Measurements from ENCODE around the gene CROCC. TPM values are rescaled to one million over a fixed set of nuclear protein-coding genes. Genes with fewer than 3 reads are reported as not detected.
"Not testable (repeated sequence)": the region's sequence is repeated elsewhere in the genome, so short reads cannot be mapped to it uniquely, and the experiment has no call there.

CROCC gene
- total and polyA plus RNA-seq, 4 donors, result 10.5 to 68.7 (median 26.4) TPM

- Histone ChIP-seq H3K36me3 (ENCODE audit: control insufficient read depth in 1 of 2, insufficient read depth in 2 of 2, low read length in 1 of 2) (no peaks in the 10 kb centered on the region), H3K9me3 (ENCODE audit: control insufficient read depth, low read length) (no peaks in the 10 kb centered on the region), H3K27ac (ENCODE audit: low read depth in 1 of 2, low read length in 2 of 2) (no peak overlapping the region), H3K4me3 (ENCODE audit: low read length in 2 of 2) (no peak overlapping the region), H3K4me1 (ENCODE audit: control insufficient read depth in 1 of 2, insufficient read depth in 2 of 2, low read length in 2 of 2) (no peaks in the 10 kb centered on the region), H3K27me3 (ENCODE audit: control insufficient read depth in 1 of 2, insufficient read depth in 2 of 2, low read length in 1 of 2) (no peaks in the 10 kb centered on the region)
- peak; percentile 28 for ATAC-seq (ENCODE audit: low FRiP score)
- WGBS, 2 donors, result 48 to 49% methylated on average over 36 of the region's 36 CpGs
- DNase-seq, result peak in 1 of 2 donors; percentile 77
- intact Hi-C loops (cut with DNase I), result no loop called here
These were observed 8.4 kb upstream of the CROCC start for GRCh38 chr1:16913181-16913832.

- Histone ChIP-seq H3K4me3 (ENCODE audit: low read length in 2 of 2) (peak overlapping the region; percentile 47 to 81), H3K27ac (ENCODE audit: low read depth in 1 of 2, low read length in 2 of 2) (peak overlapping the region in 1 of 2 donors; percentile 48), H3K4me1 (ENCODE audit: control insufficient read depth in 1 of 2, insufficient read depth in 2 of 2, low read length in 2 of 2) (no peaks in the 10 kb centered on the region), H3K9me3 (ENCODE audit: control insufficient read depth, low read length) (no peaks in the 10 kb centered on the region), H3K27me3 (ENCODE audit: control insufficient read depth in 1 of 2, insufficient read depth in 2 of 2, low read length in 1 of 2) (no peaks in the 10 kb centered on the region), H3K36me3 (ENCODE audit: control insufficient read depth in 1 of 2, insufficient read depth in 2 of 2, low read length in 1 of 2) (no peaks in the 10 kb centered on the region)
- DNase-seq (peak; percentile 93 to 98), ATAC-seq (ENCODE audit: low FRiP score) (peak; percentile 97)
- WGBS, 2 donors, result 0% methylated on average over 99 to 109 of the region's 109 CpGs
- intact Hi-C loops (cut with DNase I), result no loop called here
These were observed 7.7 kb upstream of the CROCC start for GRCh38 chr1:16913833-16914662.

GRCh38 chr1:16914928-16915626 is 6.7 kb upstream of the CROCC start:
- H3K27ac ChIP-seq (ENCODE audit: low read depth in 1 of 2, low read length in 2 of 2); H3K27me3 ChIP-seq (ENCODE audit: control insufficient read depth in 1 of 2, insufficient read depth in 2 of 2, low read length in 1 of 2); H3K4me3 ChIP-seq (ENCODE audit: low read length in 2 of 2); ATAC-seq (ENCODE audit: low FRiP score); H3K9me3 ChIP-seq (ENCODE audit: control insufficient read depth, low read length); H3K4me1 ChIP-seq (ENCODE audit: control insufficient read depth in 1 of 2, insufficient read depth in 2 of 2, low read length in 2 of 2); intact Hi-C loops (cut with DNase I); H3K36me3 ChIP-seq (ENCODE audit: control insufficient read depth in 1 of 2, insufficient read depth in 2 of 2, low read length in 1 of 2): not testable (repeated sequence)
- peak in 1 of 2 donors; percentile 73 for DNase-seq
- 46 to 51% methylated on average over 15 of the region's 15 CpGs for WGBS, 2 donors

- peak in 1 of 2 donors; percentile 56 for DNase-seq
- H3K36me3 ChIP-seq (ENCODE audit: control insufficient read depth in 1 of 2, insufficient read depth in 2 of 2, low read length in 1 of 2), result no peaks in the 10 kb centered on the region
- intact Hi-C loops (cut with DNase I), result no loop called here
- H3K27me3 ChIP-seq (ENCODE audit: control insufficient read depth in 1 of 2, insufficient read depth in 2 of 2, low read length in 1 of 2), result no peaks in the 10 kb centered on the region
- H3K4me3 ChIP-seq (ENCODE audit: low read length in 2 of 2), result no peak overlapping the region
- H3K9me3 ChIP-seq (ENCODE audit: control insufficient read depth, low read length), result no peaks in the 10 kb centered on the region
- ATAC-seq (ENCODE audit: low FRiP score), result no peak
- WGBS, 2 donors, result 85 to 86% methylated on average over 4 of the region's 4 CpGs
- no peak overlapping the region for H3K27ac ChIP-seq (ENCODE audit: low read depth in 1 of 2, low read length in 2 of 2)
- no peaks in the 10 kb centered on the region for H3K4me1 ChIP-seq (ENCODE audit: control insufficient read depth in 1 of 2, insufficient read depth in 2 of 2, low read length in 2 of 2)
These were observed 6.1 kb upstream of the CROCC start for GRCh38 chr1:16915627-16915973.

- WGBS, 2 donors, result 68 to 83% methylated on average over 10 of the region's 10 CpGs
- H3K9me3 ChIP-seq (ENCODE audit: control insufficient read depth, low read length); H3K36me3 ChIP-seq (ENCODE audit: control insufficient read depth in 1 of 2, insufficient read depth in 2 of 2, low read length in 1 of 2); H3K4me1 ChIP-seq (ENCODE audit: control insufficient read depth in 1 of 2, insufficient read depth in 2 of 2, low read length in 2 of 2); H3K27me3 ChIP-seq (ENCODE audit: control insufficient read depth in 1 of 2, insufficient read depth in 2 of 2, low read length in 1 of 2); H3K27ac ChIP-seq (ENCODE audit: low read depth in 1 of 2, low read length in 2 of 2); intact Hi-C loops (cut with DNase I); H3K4me3 ChIP-seq (ENCODE audit: low read length in 2 of 2); ATAC-seq (ENCODE audit: low FRiP score): not testable (repeated sequence)
- DNase-seq, result peak; percentile 21 to 48
These were observed 5.5 kb upstream of the CROCC start for GRCh38 chr1:16916036-16916880.

- Histone ChIP-seq H3K4me3 (ENCODE audit: low read length in 2 of 2) (no peak overlapping the region), H3K9me3 (ENCODE audit: control insufficient read depth, low read length) (no peaks in the 10 kb centered on the region), H3K27ac (ENCODE audit: low read depth in 1 of 2, low read length in 2 of 2) (no peak overlapping the region), H3K27me3 (ENCODE audit: control insufficient read depth in 1 of 2, insufficient read depth in 2 of 2, low read length in 1 of 2) (no peaks in the 10 kb centered on the region), H3K4me1 (ENCODE audit: control insufficient read depth in 1 of 2, insufficient read depth in 2 of 2, low read length in 2 of 2) (no peaks in the 10 kb centered on the region), H3K36me3 (ENCODE audit: control insufficient read depth in 1 of 2, insufficient read depth in 2 of 2, low read length in 1 of 2) (no peaks in the 10 kb centered on the region)
- WGBS, 2 donors, result 53 to 74% methylated on average over 3 of the region's 3 CpGs
- DNase-seq (peak; percentile 23 to 33), ATAC-seq (ENCODE audit: low FRiP score) (no peak)
- intact Hi-C loops (cut with DNase I), result no loop called here
These were observed 3.4 kb upstream of the CROCC start for GRCh38 chr1:16918371-16918770.

- H3K4me1 ChIP-seq (ENCODE audit: control insufficient read depth in 1 of 2, insufficient read depth in 2 of 2, low read length in 2 of 2); ATAC-seq (ENCODE audit: low FRiP score); intact Hi-C loops (cut with DNase I); H3K4me3 ChIP-seq (ENCODE audit: low read length in 2 of 2); H3K9me3 ChIP-seq (ENCODE audit: control insufficient read depth, low read length); H3K27ac ChIP-seq (ENCODE audit: low read depth in 1 of 2, low read length in 2 of 2); H3K36me3 ChIP-seq (ENCODE audit: control insufficient read depth in 1 of 2, insufficient read depth in 2 of 2, low read length in 1 of 2); H3K27me3 ChIP-seq (ENCODE audit: control insufficient read depth in 1 of 2, insufficient read depth in 2 of 2, low read length in 1 of 2): not testable (repeated sequence)
- peak; percentile 14 to 60 for DNase-seq
- WGBS, 2 donors, result 83 to 90% methylated on average over 15 of the region's 15 CpGs
These were observed 2.6 kb upstream of the CROCC start for GRCh38 chr1:16918936-16919665.

GRCh38 chr1:16920951-16921350 is 780 bp upstream of the CROCC start:
- peak; percentile 19 to 74 for DNase-seq
- H3K9me3 ChIP-seq (ENCODE audit: control insufficient read depth, low read length), result no peaks in the 10 kb centered on the region
- ATAC-seq (ENCODE audit: low FRiP score), result no peak
- no peak overlapping the region for H3K27ac ChIP-seq (ENCODE audit: low read depth in 1 of 2, low read length in 2 of 2)
- no peak overlapping the region for H3K4me3 ChIP-seq (ENCODE audit: low read length in 2 of 2)
- 87 to 92% methylated on average over 10 of the region's 10 CpGs for WGBS, 2 donors
- H3K4me1 ChIP-seq (ENCODE audit: control insufficient read depth in 1 of 2, insufficient read depth in 2 of 2, low read length in 2 of 2), result no peaks in the 10 kb centered on the region
- no peaks in the 10 kb centered on the region for H3K36me3 ChIP-seq (ENCODE audit: control insufficient read depth in 1 of 2, insufficient read depth in 2 of 2, low read length in 1 of 2)
- H3K27me3 ChIP-seq (ENCODE audit: control insufficient read depth in 1 of 2, insufficient read depth in 2 of 2, low read length in 1 of 2), result no peaks in the 10 kb centered on the region
- intact Hi-C loops (cut with DNase I), result loop anchor here (2.0 to 10.0 kb wide), 2 partner anchors 38 to 306 kb away; partner anchors contain the start of gene NBPF1 (in 1 of the 2)
